GM12878 (cell line): ENCODE data around the gene PRKAG2. TPM values are rescaled to one million over a fixed set of nuclear protein-coding genes. Genes with fewer than 3 reads are reported as not detected.

Experiments
- ATAC-seq: fragments of 200-7000 bp; cut with Tn5 transposase; 3 replicates; pipeline ENCODE4 v1.9.1; 2020; ENCODE audit warnings: mild to moderate bottlenecking, moderate library complexity
- BruUV-seq: library from RNA; stranded (reverse); fragments of 400-500 nt; replicated peaks from 2 replicates; lab custom pipeline; 2021; lab: Mats Ljungman, UMichigan
- CTCF ChIA-PET: fragments of 300-600 bp; sonication (Branson Sonifier 250); formaldehyde crosslinking; extraction: SDS; loops from one replicate; lab custom pipeline; 2021; ENCODE audit warnings: inconsistent platforms; lab: Yijun Ruan, JAX
- POLR2A ChIA-PET: fragments of 350-600 bp; formaldehyde crosslinking; extraction: SDS; loops from one replicate; lab custom pipeline; 2021; ENCODE audit warnings: inconsistent platforms; lab: Charles Lee
- RAD21 ChIA-PET: fragments of 300-600 bp; sonication (Branson Sonifier 250); formaldehyde crosslinking; loops from one replicate; lab custom pipeline; 2023; ENCODE audit warnings: antibody characterized with exemption; ENCODE audit not compliant: unreplicated experiment; lab: Charles Lee
- SMC1A ChIA-PET: fragments of 300-600 bp; sonication (Branson Sonifier 250); formaldehyde crosslinking; loops from one replicate; lab custom pipeline; 2023; ENCODE audit not compliant: unreplicated experiment, uncharacterized antibody; lab: Charles Lee
- DNase-seq: peaks from one replicate; pipeline ENCODE4 v3.0.0-alpha.2; 2011; ENCODE audit warnings: low read depth, low spot score
- FAIRE-seq: peaks from 3 replicates; lab custom pipeline; 2011; peaks lifted over from hg19 to GRCh38; lab: Jason Lieb, UNC
- H2AFZ ChIP-seq: 2 replicates; pipeline ENCODE4 v1.6.0; 2011; ENCODE audit warnings: low read depth, low read length, control low read depth; ENCODE audit not compliant: control insufficient read depth
- H3K27ac ChIP-seq: 2 replicates; pipeline ENCODE4 v1.5.1; 2011; ENCODE audit warnings: control low read depth; ENCODE audit not compliant: control insufficient read depth, insufficient read depth
- H3K27me3 ChIP-seq, 2 experiments: replicated peaks in 1 of 2; 2 replicates each; pipeline versions ENCODE4 v1.6.0 to v1.6.1; 2011; ENCODE audit warnings: low read length in 1 of 2; ENCODE audit not compliant: control insufficient read depth in 2 of 2, insufficient read depth in 2 of 2
- H3K36me3 ChIP-seq, 2 experiments: 2 replicates each; pipeline ENCODE4 v1.5.1; 2011; ENCODE audit warnings: low read length in 1 of 2; ENCODE audit not compliant: control insufficient read depth in 2 of 2, insufficient read depth in 2 of 2
- H3K4me1 ChIP-seq: 2 replicates; pipeline ENCODE4 v1.6.1; 2011; ENCODE audit warnings: mild to moderate bottlenecking, low read length, moderate library complexity, mixed read lengths; ENCODE audit not compliant: control insufficient read depth, insufficient read depth
- H3K4me2 ChIP-seq: 2 replicates; pipeline ENCODE4 v1.6.0; 2011; ENCODE audit warnings: control low read depth; ENCODE audit not compliant: control insufficient read depth, insufficient read depth
- H3K4me3 ChIP-seq: fragments of 200-600 bp; sonication (generic); 2 replicates; pipeline ENCODE4 v1.5.1; 2016
- H3K79me2 ChIP-seq: 2 replicates; pipeline ENCODE4 v1.6.0; 2011; ENCODE audit warnings: low read length; ENCODE audit not compliant: control insufficient read depth, insufficient read depth
- H3K9ac ChIP-seq: 2 replicates; pipeline ENCODE4 v1.8.0; 2011; ENCODE audit warnings: low read length, control low read depth, mixed read lengths; ENCODE audit not compliant: control insufficient read depth, insufficient read depth
- H3K9me3 ChIP-seq: replicated peaks from 3 replicates; pipeline ENCODE4 v1.5.1; 2011; ENCODE audit warnings: mild to moderate bottlenecking, low read length; ENCODE audit not compliant: control insufficient read depth, insufficient read depth
- H4K20me1 ChIP-seq: 2 replicates; pipeline ENCODE4 v1.6.0; 2011; ENCODE audit not compliant: control insufficient read depth, insufficient read depth
- CUX1 ChIP-seq: IDR thresholded peaks from 2 replicates; pipeline ENCODE4 v1.6.1; 2012; ENCODE audit warnings: improper control_type of control experiment, low read depth, low read length; ENCODE audit not compliant: insufficient replicate concordance
- KAT2A ChIP-seq: conservative IDR thresholded peaks from 2 replicates; pipeline ENCODE4 v1.6.1; 2011; ENCODE audit warnings: low read depth, low read length; ENCODE audit not compliant: control insufficient read depth
- PBX3 ChIP-seq: IDR thresholded peaks from 2 replicates; pipeline ENCODE4 v1.6.1; 2011; ENCODE audit warnings: mild to moderate bottlenecking, low read depth, low read length, moderate library complexity; ENCODE audit not compliant: insufficient replicate concordance
- RCOR1 ChIP-seq: conservative IDR thresholded peaks from 2 replicates; pipeline ENCODE4 v1.6.1; 2012; ENCODE audit warnings: low read depth, low read length, improper control_type of control experiment
- SMARCA5 ChIP-seq: fragments of 450-650 bp; IDR thresholded peaks from 2 replicates; pipeline ENCODE4 v1.6.1; 2017; ENCODE audit warnings: mild to moderate bottlenecking
- STAT1 ChIP-seq: fragments of 450-650 bp; conservative IDR thresholded peaks from 2 replicates; pipeline ENCODE4 v1.6.1; 2014; ENCODE audit warnings: antibody characterized with exemption, mild to moderate bottlenecking
- STAT3 ChIP-seq: IDR thresholded peaks from 2 replicates; pipeline ENCODE4 v1.6.1; 2011; ENCODE audit warnings: low read depth, low read length, improper control_type of control experiment
- TCF7 ChIP-seq: IDR thresholded peaks from 2 replicates; pipeline ENCODE4 v1.6.1; 2014; ENCODE audit warnings: antibody characterized with exemption, borderline replicate concordance
- USF2 ChIP-seq: IDR thresholded peaks from 2 replicates; pipeline ENCODE4 v1.6.1; 2011; ENCODE audit warnings: low read depth, low read length, improper control_type of control experiment, borderline replicate concordance
- ZBTB40 ChIP-seq: fragments of 450-650 bp; IDR thresholded peaks from 2 replicates; pipeline ENCODE4 v1.6.1; 2016; ENCODE audit warnings: mild to moderate bottlenecking, moderate library complexity, borderline replicate concordance
- WGBS: methylation state at CpG from one replicate; pipeline ENCODE4 v1.1.6; 2016; ENCODE audit warnings: low lambda C conversion rate; ENCODE audit not compliant: insufficient replicate concordance, insufficient coverage; ENCODE audit errors: missing lambda C conversion rate; 5-methylcytosine and 5-hydroxymethylcytosine counted together
- in situ Hi-C: fragments of 300-500 bp; cut with MboI; formaldehyde crosslinking; loops from 9 replicates; pipeline ENCODE4 v1.14.3; 2018; ENCODE audit warnings: mixed read lengths
- intact Hi-C: fragments of 100-400 bp; cut with micrococcal nuclease; formaldehyde crosslinking; loops from one replicate; pipeline ENCODE4 v1.14.2; 2022; ENCODE audit not compliant: unreplicated experiment
- polyA plus RNA-seq, 11 experiments: library from polyadenylated mRNA; depleted of rRNA in 4 of 11; unstranded in 6 of 11; stranded (reverse) in 5 of 11; fragments of >200 nt; fragmentation: Nextera tagmentation in 4 of 11; fragmentation: Illumina TruSeq in 1 of 11; extraction: Ambion mirVana in 4 of 11; extraction: Trizol in 1 of 11; gene quantifications; 1 replicate in 1 of 11; 2 replicates in 10 of 11; pipeline versions ENCODE4 v1.2.1 to v1.2.3, GENCODE V29; 2011 to 2016; ENCODE audit warnings: inconsistent platforms in 2 of 11, missing spikeins in 2 of 11, low read depth in 1 of 11
- total RNA-seq, 4 experiments: library from RNA; depleted of rRNA in 3 of 4; stranded (reverse); fragments of >200 nt in 3 of 4; fragmentation: Illumina TruSeq in 1 of 4; extraction: Trizol in 1 of 4; gene quantifications; 2 replicates each; pipeline versions ENCODE4 v1.2.1 to v1.2.3, GENCODE V29; 2013 to 2021

PRKAG2 gene
- total and polyA plus RNA-seq, 10 of the 15 experiments (the other 5 are each of a cell fraction or from before 2014, with no cell fraction given), result 3.4 to 8.9 (median 6.8) TPM

GRCh38 chr7:151719897-151720242 lies 157.0 kb downstream of the PRKAG2 start:
- Histone ChIP-seq H3K27ac (no peak overlapping the region), H2AFZ (no peak overlapping the region), H3K36me3 (no peaks in the 10 kb centered on the region), H4K20me1 (no peaks in the 10 kb centered on the region), H3K79me2 (no peaks in the 10 kb centered on the region), H3K4me2 (no peak overlapping the region), H3K9me3 (no peaks in the 10 kb centered on the region), H3K27me3 (no peaks in the 10 kb centered on the region; a peak in 2 of 4 replicates), H3K4me1 (no peaks in the 10 kb centered on the region; the same call in 1 of the 2 replicates), H3K4me3 (no peak overlapping the region), H3K9ac (no peak overlapping the region)
- in situ Hi-C loops, result no loop called here
- FAIRE-seq, result no peak
- ChIA-PET POLR2A (no interaction called here), RAD21 (no interaction called here), CTCF (no interaction called here), SMC1A (no interaction called here)
- no peak for ATAC-seq
- intact Hi-C loops, result no loop called here
- no peak for DNase-seq
- BruUV-seq, result no TSS peak
- WGBS, result 35% methylated on average over 2 of the region's 2 CpGs
- TF ChIP-seq ZBTB40 (no peak), PBX3 (no peak), RCOR1 (no peak), STAT1 (no peak), TCF7 (no peak), USF2 (no peak), SMARCA5 (no peak), STAT3 (no peak), KAT2A (no peak), CUX1 (no peak)
